NOMO-1 treated with dmso at 0.1 percent for 144 hours (cell line): Measurements from ENCODE around the gene S100P.
"Not testable (repeated sequence)": the region's sequence is repeated elsewhere in the genome, so short reads cannot be mapped to it uniquely, and the experiment has no call there.

ENCODE experiments used
- DNase-seq: peaks from one replicate; lab custom pipeline; 2025; ENCODE audit not compliant: unreplicated experiment; lab: John Stamatoyannopoulos, UW

S100P gene

GRCh38 chr4:6720202-6720699 is 26.6 kb downstream of the S100P start:
- DNase-seq = peak; percentile 37

GRCh38 chr4:6721121-6721520 is 27.4 kb downstream of the S100P start:
- DNase-seq = no peak

GRCh38 chr4:6722891-6723290 is 29.2 kb downstream of the S100P start:
- DNase-seq = no peak

GRCh38 chr4:6723851-6724250 is 30.2 kb downstream of the S100P start:
- DNase-seq = no peak

GRCh38 chr4:6724421-6725111 is 30.9 kb downstream of the S100P start:
- no peak for DNase-seq

- DNase-seq = not testable (repeated sequence)
These were observed 31.8 kb downstream of the S100P start for GRCh38 chr4:6725427-6725961.

DNA sequence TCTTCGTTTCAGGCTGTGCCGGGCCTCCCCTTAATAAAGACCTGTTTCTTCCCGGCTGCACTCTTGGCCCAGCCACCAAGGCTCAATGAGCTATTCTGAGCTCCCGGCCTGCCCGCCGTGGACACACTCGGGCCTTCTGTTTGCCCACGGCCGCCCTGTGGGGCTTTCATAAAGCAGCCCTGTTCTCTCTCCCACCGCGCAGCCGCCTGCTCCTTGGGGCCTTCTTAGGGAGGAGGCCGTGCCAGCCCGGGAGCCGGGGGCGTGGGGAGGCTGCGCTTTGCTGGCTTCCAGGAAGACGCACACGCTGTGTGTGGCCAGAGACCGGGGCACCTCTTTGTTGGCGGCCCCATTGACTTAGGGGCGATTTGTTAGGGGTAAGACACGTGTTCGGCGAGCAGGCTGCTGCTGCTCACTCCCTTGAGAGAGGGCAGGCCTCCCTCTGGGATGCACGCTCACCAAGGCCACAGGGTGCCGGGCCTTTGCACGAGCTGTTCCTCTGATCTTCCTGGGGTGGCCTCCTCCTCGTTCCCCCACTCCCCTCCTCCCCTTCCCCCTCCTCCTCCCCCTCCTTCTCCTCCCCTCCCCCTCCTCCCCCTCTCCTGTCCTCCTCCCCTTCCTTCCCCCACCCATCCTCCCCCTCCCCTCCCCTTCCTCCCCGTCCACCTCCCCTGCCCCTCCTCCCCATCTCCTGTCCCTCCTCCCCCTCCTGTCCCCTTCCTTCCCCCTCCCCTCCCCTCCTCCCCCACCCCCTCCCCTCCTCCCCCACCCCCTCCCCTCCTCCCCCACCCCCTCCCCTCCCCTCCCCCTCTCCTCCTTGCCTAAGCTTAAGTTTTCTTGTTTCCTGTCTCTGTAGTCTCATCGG is 33.6 kb downstream of the S100P start:
- no peak for DNase-seq

DNA sequence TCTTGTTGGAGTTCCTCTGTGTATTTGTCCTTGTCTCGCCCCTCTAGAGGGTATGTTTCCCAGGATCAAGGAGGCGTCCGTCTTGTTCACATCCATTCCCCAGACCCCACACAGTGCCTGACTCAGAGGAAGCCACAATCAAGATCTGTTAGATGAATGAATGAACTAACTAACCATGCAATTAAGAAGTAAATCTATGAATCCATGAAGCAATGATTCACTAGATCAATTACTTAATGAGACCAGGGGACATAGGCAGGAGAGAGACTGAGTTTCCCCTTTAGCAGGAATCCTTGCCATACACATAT is 34.2 kb downstream of the S100P start:
- DNase-seq = no peak

GRCh38 chr4:6728320-6729029 is 34.8 kb downstream of the S100P start:
- DNase-seq = no peak

GRCh38 chr4:6730603-6731317 is 37.1 kb downstream of the S100P start:
- no peak for DNase-seq

- DNase-seq = no peak
These were observed 37.6 kb downstream of the S100P start for GRCh38 chr4:6731318-6731675.

DNA sequence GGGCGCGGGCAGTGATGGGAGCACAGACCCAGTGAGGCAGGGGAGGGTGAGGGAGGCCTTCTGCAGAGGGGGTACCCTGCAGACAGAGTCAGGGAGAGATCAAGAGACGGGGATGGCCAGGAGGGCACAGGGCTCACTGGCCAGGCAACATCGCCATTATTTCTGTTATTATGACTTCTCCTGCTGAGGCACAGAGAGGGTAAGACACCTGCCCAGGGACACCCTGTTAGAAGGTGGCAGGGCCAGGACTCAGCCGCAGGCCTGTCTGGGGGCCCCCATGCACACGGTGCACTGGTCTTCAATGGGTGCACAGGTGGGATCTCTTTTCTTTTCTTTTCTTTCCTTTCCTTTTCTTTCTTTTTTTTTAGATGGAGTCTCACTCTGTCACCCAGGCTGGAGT is 38.1 kb downstream of the S100P start:
- no peak for DNase-seq

DNA sequence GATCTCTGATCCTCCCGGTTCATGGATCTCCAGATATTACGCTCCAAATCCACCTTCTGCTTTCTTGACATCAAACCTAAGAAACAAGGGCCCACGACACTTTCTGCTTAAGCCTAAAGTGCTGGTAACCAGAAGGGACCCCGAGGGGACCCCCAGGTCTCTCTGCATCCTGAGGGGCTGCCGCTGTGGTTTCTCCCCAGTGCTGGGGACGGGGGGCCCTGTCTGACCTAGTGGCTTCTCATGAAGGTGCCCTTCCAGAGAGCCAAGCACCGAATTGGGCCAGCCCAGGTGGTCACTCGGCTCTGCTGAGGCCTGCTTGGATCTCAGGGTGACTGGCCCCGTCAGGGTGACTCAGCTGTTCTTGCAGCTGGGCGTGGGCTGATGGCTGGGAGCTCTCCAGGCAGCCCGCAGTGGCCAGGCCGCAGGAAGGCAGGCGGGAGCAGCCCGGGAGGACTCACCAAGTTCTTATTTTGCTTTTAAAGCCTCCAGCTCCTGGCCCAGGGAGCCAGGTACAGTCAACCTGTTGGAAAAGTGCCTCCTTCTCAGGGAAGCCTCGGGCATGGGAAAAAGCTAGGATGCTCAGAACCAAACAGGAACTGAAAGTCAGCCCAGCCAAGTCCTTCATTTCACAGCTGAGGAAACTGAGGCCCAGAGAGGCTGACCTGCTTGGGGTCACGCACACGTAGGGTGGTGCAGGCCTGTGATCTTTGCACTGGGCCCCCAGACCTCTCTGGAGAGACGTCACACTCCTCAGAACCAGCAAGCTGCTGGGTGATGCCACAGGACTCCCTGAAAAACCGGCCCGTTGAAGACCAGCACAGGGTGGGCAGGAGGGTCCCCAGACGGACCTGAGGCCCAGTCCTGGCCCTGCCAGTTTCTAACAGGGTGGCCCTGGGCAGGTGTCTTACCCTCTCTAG is 39.0 kb downstream of the S100P start:
- peak; percentile 14 for DNase-seq

GRCh38 chr4:6733358-6734164 is 39.9 kb downstream of the S100P start:
- no peak for DNase-seq

GRCh38 chr4:6734165-6734786 is 40.6 kb downstream of the S100P start:
- no peak for DNase-seq

DNA sequence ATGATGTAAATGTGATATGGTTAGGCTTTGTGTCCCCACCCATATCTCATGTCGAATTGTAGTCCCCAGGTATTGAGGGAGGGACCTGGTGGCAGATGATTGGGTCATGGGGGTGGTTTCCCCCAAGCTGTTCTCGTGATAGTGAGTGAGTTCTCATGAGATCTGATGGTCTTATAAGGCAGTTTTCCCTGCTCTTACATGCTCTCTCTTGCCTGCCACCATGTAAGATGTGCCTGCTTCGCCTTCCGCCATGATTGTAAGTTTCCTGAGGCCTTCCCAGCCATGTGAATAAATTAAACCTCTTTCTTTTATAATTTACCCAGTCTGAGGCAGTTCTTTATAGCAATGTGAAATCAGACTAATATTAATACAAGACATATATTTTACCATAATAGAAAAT is 46.2 kb downstream of the S100P start:
- DNase-seq = no peak

DNA sequence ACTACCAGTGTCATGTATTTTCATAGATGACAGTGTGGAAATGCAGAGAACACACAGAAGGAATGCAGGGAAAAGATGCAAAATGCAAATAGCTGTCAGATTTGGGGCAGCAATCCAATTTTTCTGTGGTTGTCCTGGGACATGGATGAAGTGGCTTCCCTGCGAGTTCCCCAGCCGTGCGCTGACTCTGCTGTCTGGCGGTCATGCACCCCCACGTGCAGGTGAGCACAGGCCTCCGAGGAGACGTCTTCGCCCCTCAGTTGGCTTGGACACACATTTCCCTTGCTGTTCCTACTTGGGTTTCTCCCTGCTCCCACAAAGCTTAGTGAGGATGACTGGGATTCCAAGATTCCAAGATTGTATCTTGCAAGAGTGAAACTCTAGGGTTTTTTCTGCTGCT is 46.7 kb downstream of the S100P start:
- no peak for DNase-seq

GRCh38 chr4:6742507-6742906 is 48.8 kb downstream of the S100P start:
- DNase-seq = no peak

DNA sequence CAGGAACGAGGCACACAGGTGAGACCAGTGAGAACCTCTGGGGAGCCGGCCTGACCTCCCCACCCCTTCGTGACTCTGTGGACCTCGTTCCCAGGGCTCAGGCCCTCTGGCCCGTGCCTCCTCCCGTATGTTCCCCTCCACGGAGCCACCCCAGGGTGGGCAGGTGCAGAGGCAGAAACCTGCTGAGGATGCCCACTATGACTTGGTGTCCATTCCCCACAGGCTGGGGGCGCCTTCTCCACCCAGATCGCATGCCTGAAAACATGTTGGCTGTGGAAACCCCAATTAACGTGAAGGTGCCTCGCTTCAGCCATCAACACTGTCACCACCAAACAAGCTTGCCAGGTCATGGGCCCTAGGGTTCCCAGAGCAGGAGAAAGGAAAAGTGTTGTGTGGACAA is 49.3 kb downstream of the S100P start:
- DNase-seq = no peak
